Adrenal gland (tissue), 12 donors: ENCODE results near the gene CLEC19A. TPM values are rescaled to one million over a fixed set of nuclear protein-coding genes. Genes with fewer than 3 reads are reported as not detected.

Experiments
- polyA plus RNA-seq, 3 donors: library from polyadenylated mRNA; stranded (reverse); fragments of 200-250 nt in 2 of 3; fragments of 350-450 nt in 1 of 3; fragmentation: Illumina TruSeq in 1 of 3; extraction: RNeasy Lipid Tissue Mini Kit (QIAGEN cat#74804) in 1 of 3; gene quantifications; one replicate each; pipeline ENCODE4 v1.2.3, GENCODE V29; 2013 to 2014
- total RNA-seq, 9 donors: library from RNA; depleted of rRNA in 4 of 9; stranded (reverse); fragments of >200 nt in 4 of 9; fragments of 120-200 nt in 1 of 9; fragmentation: NEBNext Ultra II Directional in 1 of 9; extraction: Animal tissue kit (Norgen Biotek cat#: 25700) in 1 of 9; gene quantifications; one replicate each; pipeline versions ENCODE4 v1.1.0 to v1.2.4, GENCODE V29; 2013 to 2023
- donor health status: healthy with polysubstance abuse.
- donor health status: Bipolar disorder and iron deficiency.
- donor health status: DM: yes; HTN: yes; CAD: no.
- donor health status: DM: no; HTN: no; CAD: no.
- donor health status: DM: no; HTN: no; CAD: no.
- donor health status: DM: yes; HTN: yes; CAD: no.

CLEC19A gene
- total and polyA plus RNA-seq, 12 donors = 0.06 TPM; not detected in 11

Other genes starting within 250 kb of the CLEC19A start
- 10 to 100 TPM; 15.7 to 41.8 (median 28.9) TPM for gene COQ7, start 218.1 kb upstream of the CLEC19A start, total RNA-seq
- gene COQ7, start 218.1 kb upstream of the CLEC19A start, polyA plus RNA-seq = 10 to 100 TPM; 14.9 to 23.0 (median 16.2) TPM
- 100 to 1,000 TPM in 1 of 9 donors, 10 to 100 TPM in 8; 11.1 to 121 (median 57.1) TPM for gene ITPRIPL2, start 171.8 kb upstream of the CLEC19A start, total RNA-seq
- gene ITPRIPL2, start 171.8 kb upstream of the CLEC19A start, polyA plus RNA-seq = 10 to 100 TPM in 1 of 3 donors, 1 to 10 TPM in 2; 7.7 to 15.5 (median 8.9) TPM
- 1 to 10 TPM; 1.1 to 6.5 (median 2.5) TPM for gene SYT17, start 117.5 kb upstream of the CLEC19A start, total RNA-seq
- gene SYT17, start 117.5 kb upstream of the CLEC19A start, polyA plus RNA-seq = 1 to 10 TPM; 2.4 to 4.0 (median 3.6) TPM
- gene TMC5, start 132.2 kb downstream of the CLEC19A start, total RNA-seq = 1 to 10 TPM in 1 of 9 donors, under 1 TPM in 2, not detected in 6; 0.27 to 3.7 (median 0.39) TPM
- gene TMC5, start 132.2 kb downstream of the CLEC19A start, polyA plus RNA-seq = under 1 TPM in 1 of 3 donors, not detected in 2; 0.20 TPM
- gene GDE1, start 236.4 kb downstream of the CLEC19A start, total RNA-seq = 10 to 100 TPM; 47.0 to 91.8 (median 64.3) TPM
- 10 to 100 TPM; 20.1 to 70.5 (median 24.7) TPM for gene GDE1, start 236.4 kb downstream of the CLEC19A start, polyA plus RNA-seq
- 10 to 100 TPM in 5 of 9 donors, 1 to 10 TPM in 4; 6.2 to 14.0 (median 10.6) TPM for gene CCP110, start 238.2 kb downstream of the CLEC19A start, total RNA-seq
- 10 to 100 TPM in 1 of 3 donors, 1 to 10 TPM in 2; 3.0 to 10.4 (median 6.1) TPM for gene CCP110, start 238.2 kb downstream of the CLEC19A start, polyA plus RNA-seq